HEK293 (cell line): ENCODE measurements around the gene MCOLN1.

Experiments
- CTCF ChIA-PET: fragments of 350-600 bp; formaldehyde crosslinking; extraction: SDS; loops from one replicate; lab custom pipeline; 2021; ENCODE audit warnings: antibody characterized with exemption; lab: Yijun Ruan, JAX
- POLR2A ChIA-PET: fragments of 300-600 bp; formaldehyde crosslinking; extraction: SDS; loops from one replicate; lab custom pipeline; 2020; ENCODE audit warnings: antibody characterized with exemption, inconsistent platforms; lab: Yijun Ruan, JAX
- H3K27ac ChIP-seq: fragments of 200-500 bp; sonication (Bioruptor generic); 2 replicates; pipeline ENCODE4 v1.5.1; 2014; ENCODE audit warnings: low read depth, low read length, control low read depth, inconsistent platforms; ENCODE audit errors: extremely low read depth
- H3K36me3 ChIP-seq, 2 experiments: fragments of 200-500 bp in 1 of 2; sonication (Bioruptor generic) in 1 of 2; 1 replicate in 1 of 2; 2 replicates in 1 of 2; pipeline ENCODE4 v1.5.1; 2014 to 2017; ENCODE audit warnings: inconsistent platforms in 2 of 2, low read length in 2 of 2; ENCODE audit not compliant: control insufficient read depth in 2 of 2, insufficient read depth in 1 of 2
- H3K4me1 ChIP-seq: fragments of 200-500 bp; sonication (Bioruptor generic); 2 replicates; pipeline ENCODE4 v1.5.1; 2014; ENCODE audit warnings: mild to moderate bottlenecking, low read length, inconsistent platforms; ENCODE audit not compliant: control insufficient read depth, insufficient read depth
- H3K4me3 ChIP-seq: 2 replicates; pipeline ENCODE4 v1.5.1; 2011; ENCODE audit warnings: low read depth, mild to moderate bottlenecking, control low read depth, low read length, moderate library complexity
- H3K9me3 ChIP-seq: fragments of 200-500 bp; sonication (Bioruptor generic); 2 replicates; pipeline ENCODE4 v1.5.1; 2014; ENCODE audit warnings: low read depth, low read length, inconsistent platforms; ENCODE audit not compliant: control insufficient read depth, insufficient read depth
- BCL11A ChIP-seq: fragments of 450-650 bp; formaldehyde crosslinking; IDR thresholded peaks from 2 replicates; pipeline ENCODE4 v1.5.1; 2016; ENCODE audit warnings: low read depth, missing biosample characterization, missing genetic modification characterization
- EGR2 ChIP-seq: fragments of 450-650 bp; formaldehyde crosslinking; IDR thresholded peaks from 2 replicates; pipeline ENCODE4 v1.5.1; 2016; ENCODE audit warnings: low read depth, missing biosample characterization, missing genetic modification characterization
- KLF16 ChIP-seq: fragments of 450-650 bp; formaldehyde crosslinking; IDR thresholded peaks from 2 replicates; pipeline ENCODE4 v1.5.1; 2017; ENCODE audit warnings: missing biosample characterization, missing genetic modification characterization
- MZF1 ChIP-seq: fragments of 450-650 bp; formaldehyde crosslinking; IDR thresholded peaks from 2 replicates; pipeline ENCODE4 v1.5.1; 2017; ENCODE audit warnings: missing biosample characterization, missing genetic modification characterization, borderline replicate concordance
- PRDM6 ChIP-seq: fragments of 450-650 bp; formaldehyde crosslinking; IDR thresholded peaks from 2 replicates; pipeline ENCODE4 v1.5.1; 2017; ENCODE audit warnings: missing biosample characterization, missing genetic modification characterization
- SETDB1 ChIP-seq: IDR thresholded peaks from one replicate; pipeline ENCODE4 v1.6.1; 2017; ENCODE audit warnings: mild to moderate bottlenecking, low read length, moderate library complexity, mixed read lengths; ENCODE audit not compliant: insufficient read length
- SP7 ChIP-seq: fragments of 450-650 bp; formaldehyde crosslinking; IDR thresholded peaks from 2 replicates; pipeline ENCODE4 v1.5.1; 2016; ENCODE audit warnings: missing biosample characterization, missing genetic modification characterization
- ZBTB1 ChIP-seq: fragments of 450-650 bp; formaldehyde crosslinking; IDR thresholded peaks from 2 replicates; pipeline ENCODE4 v1.5.1; 2016; ENCODE audit warnings: missing biosample characterization, missing genetic modification characterization
- ZBTB20 ChIP-seq: fragments of 450-650 bp; formaldehyde crosslinking; IDR thresholded peaks from 2 replicates; pipeline ENCODE4 v1.5.1; 2016; ENCODE audit warnings: missing biosample characterization, missing genetic modification characterization
- ZNF146 ChIP-seq: fragments of 450-650 bp; formaldehyde crosslinking; IDR thresholded peaks from 2 replicates; pipeline ENCODE4 v1.5.1; 2016; ENCODE audit warnings: missing biosample characterization, missing genetic modification characterization
- ZNF18 ChIP-seq: fragments of 450-650 bp; formaldehyde crosslinking; IDR thresholded peaks from 2 replicates; pipeline ENCODE4 v1.5.1; 2016; ENCODE audit warnings: missing biosample characterization, missing genetic modification characterization
- ZNF239 ChIP-seq: fragments of 450-650 bp; formaldehyde crosslinking; IDR thresholded peaks from 2 replicates; pipeline ENCODE4 v1.5.1; 2016; ENCODE audit warnings: missing biosample characterization, missing genetic modification characterization
- ZNF292 ChIP-seq: fragments of 450-650 bp; formaldehyde crosslinking; IDR thresholded peaks from 2 replicates; pipeline ENCODE4 v1.5.1; 2016; ENCODE audit warnings: low read depth, missing biosample characterization, missing genetic modification characterization, borderline replicate concordance
- ZNF324 ChIP-seq: fragments of 450-650 bp; formaldehyde crosslinking; IDR thresholded peaks from 2 replicates; pipeline ENCODE4 v1.5.1; 2016; ENCODE audit warnings: missing biosample characterization, missing genetic modification characterization
- ZNF354C ChIP-seq: fragments of 450-650 bp; formaldehyde crosslinking; IDR thresholded peaks from 2 replicates; pipeline ENCODE4 v1.5.1; 2016; ENCODE audit warnings: missing biosample characterization, missing genetic modification characterization, low read depth, borderline replicate concordance
- ZNF473 ChIP-seq: fragments of 450-650 bp; formaldehyde crosslinking; IDR thresholded peaks from 2 replicates; pipeline ENCODE4 v1.5.1; 2017; ENCODE audit warnings: missing biosample characterization, missing genetic modification characterization
- ZNF544 ChIP-seq: fragments of 450-650 bp; formaldehyde crosslinking; IDR thresholded peaks from 2 replicates; pipeline ENCODE4 v1.5.0; 2017; ENCODE audit warnings: missing biosample characterization, missing genetic modification characterization
- ZNF561 ChIP-seq: fragments of 450-650 bp; IDR thresholded peaks from 2 replicates; pipeline ENCODE4 v1.5.1; 2018; ENCODE audit warnings: missing biosample characterization, missing genetic modification characterization, borderline replicate concordance
- ZNF624 ChIP-seq: fragments of 450-650 bp; formaldehyde crosslinking; IDR thresholded peaks from 2 replicates; pipeline ENCODE4 v1.5.1; 2017; ENCODE audit warnings: missing biosample characterization, missing genetic modification characterization
- ZNF626 ChIP-seq: fragments of 450-650 bp; sonication (Bioruptor Pico); formaldehyde crosslinking; IDR thresholded peaks from 2 replicates; pipeline ENCODE4 v1.5.1; 2018; ENCODE audit warnings: missing biosample characterization, missing genetic modification characterization, inconsistent platforms
- ZNF629 ChIP-seq: fragments of 450-650 bp; formaldehyde crosslinking; IDR thresholded peaks from 2 replicates; pipeline ENCODE4 v1.5.1; 2017; ENCODE audit warnings: missing biosample characterization, missing genetic modification characterization
- ZNF777 ChIP-seq: fragments of 450-650 bp; formaldehyde crosslinking; IDR thresholded peaks from 2 replicates; pipeline ENCODE4 v1.5.1; 2017; ENCODE audit warnings: missing biosample characterization, missing genetic modification characterization, borderline replicate concordance
- ZNF785 ChIP-seq: fragments of 450-650 bp; formaldehyde crosslinking; IDR thresholded peaks from 2 replicates; pipeline ENCODE4 v1.5.1; 2016; ENCODE audit warnings: missing biosample characterization, missing genetic modification characterization
- ZNF830 ChIP-seq: fragments of 450-650 bp; IDR thresholded peaks from 2 replicates; pipeline ENCODE4 v1.5.0; 2018; ENCODE audit warnings: missing biosample characterization, missing genetic modification characterization, low read depth, mild to moderate bottlenecking, moderate library complexity
- ZSCAN16 ChIP-seq: fragments of 450-650 bp; formaldehyde crosslinking; IDR thresholded peaks from 2 replicates; pipeline ENCODE4 v1.5.1; 2016; ENCODE audit warnings: missing biosample characterization, missing genetic modification characterization
- TF ChIP-seq, protein P1 (sequence below): fragments of 450-650 bp; formaldehyde crosslinking; IDR thresholded peaks from 2 replicates; pipeline ENCODE4 v1.5.1; 2017; ENCODE audit warnings: missing biosample characterization, missing genetic modification characterization
- TF ChIP-seq, protein P2 (sequence below): fragments of 450-650 bp; formaldehyde crosslinking; IDR thresholded peaks from 2 replicates; pipeline ENCODE4 v1.5.1; 2016; ENCODE audit warnings: missing biosample characterization, missing genetic modification characterization
- TF ChIP-seq, protein P3 (sequence below): fragments of 450-650 bp; formaldehyde crosslinking; IDR thresholded peaks from 2 replicates; pipeline ENCODE4 v1.5.1; 2016; ENCODE audit warnings: missing biosample characterization, missing genetic modification characterization

Gene MCOLN1

DNA sequence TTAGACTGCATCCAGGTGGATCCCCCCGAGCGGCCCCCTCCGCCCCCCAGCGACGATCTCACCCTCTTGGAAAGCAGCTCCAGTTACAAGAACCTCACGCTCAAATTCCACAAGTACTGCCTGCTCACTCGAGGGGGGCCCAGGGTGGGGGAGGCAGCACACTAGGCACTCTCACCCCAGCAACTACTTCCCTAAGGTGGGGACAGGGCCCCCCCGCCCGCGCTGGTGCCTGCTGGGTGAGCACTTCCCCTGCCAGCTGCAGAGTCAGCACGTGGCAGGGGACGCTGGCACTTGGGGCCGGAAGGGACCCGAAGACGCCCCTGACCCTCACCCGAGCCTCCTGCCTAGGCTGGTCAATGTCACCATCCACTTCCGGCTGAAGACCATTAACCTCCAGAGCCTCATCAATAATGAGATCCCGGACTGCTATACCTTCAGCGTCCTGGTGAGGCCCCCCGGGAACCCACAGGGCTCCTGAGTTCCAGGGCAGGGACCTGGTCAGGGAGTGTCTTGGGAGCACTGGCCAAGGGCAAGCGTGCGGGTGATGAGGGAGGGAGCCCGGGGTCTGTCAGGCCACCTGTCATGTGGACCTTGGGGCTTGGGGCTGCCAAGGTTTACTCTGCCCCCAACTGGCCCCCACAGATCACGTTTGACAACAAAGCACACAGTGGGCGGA, 5.2 kb downstream of the MCOLN1 start:
- Histone ChIP-seq H3K27ac (no peak overlapping the region), H3K4me3 (no peak overlapping the region), H3K4me1 (0 out of 2 replicates have a peak, but pooled peaks cover 2% of the 10 kb centered on the region), H3K36me3 (peaks cover 0 to 39% of the 10 kb centered on the region in 2 experiments; a peak in 2 of 3 replicates), H3K9me3 (no peaks in the 10 kb centered on the region)
- CTCF ChIA-PET: interaction anchor here (0.6 kb wide), 1 partner anchor 375 kb away, joined by 3 read pairs; no protein-coding TSS in a partner anchor
- TF ChIP-seq ZSCAN16: no peak
- no peak for TF ChIP-seq ZNF324
- no peak for TF ChIP-seq ZNF544
- no peak for TF ChIP-seq BCL11A (tag by site-specific recombination)
- no peak for TF ChIP-seq ZNF830
- no peak for TF ChIP-seq ZNF561 (tag by site-specific recombination)
- TF ChIP-seq ZNF777 (tag by site-specific recombination): no peak
- no peak for TF ChIP-seq ZNF785 (tag by site-specific recombination)
- TF ChIP-seq ZNF473 (tag by site-specific recombination): no peak
- TF ChIP-seq ZNF629 (tag by site-specific recombination): no peak
- TF ChIP-seq KLF16 (tag by site-specific recombination): no peak
- TF ChIP-seq SETDB1: no peak
- no peak for TF ChIP-seq EGR2 (tag by site-specific recombination)
- TF ChIP-seq SP7 (tag by site-specific recombination): no peak
- TF ChIP-seq MZF1 (tag by site-specific recombination): no peak
- TF ChIP-seq ZNF354C (tag by site-specific recombination): no peak
- no peak for TF ChIP-seq ZNF146 (tag by site-specific recombination)
- POLR2A ChIA-PET: no interaction called here

- ChIA-PET CTCF (no interaction called here), POLR2A (no interaction called here)
- H3K36me3 ChIP-seq: peaks cover 0 to 43% of the 10 kb centered on the region in 2 experiments; a peak in 2 of 3 replicates
- TF ChIP-seq ZNF292 (tag by site-specific recombination) (no peak), ZNF777 (tag by site-specific recombination) (no peak), ZNF626 (tag by site-specific recombination) (no peak), ZBTB1 (tag by site-specific recombination) (no peak), ZNF239 (tag by site-specific recombination) (no peak), ZNF624 (tag by site-specific recombination) (no peak), PRDM6 (tag by site-specific recombination) (no peak), ZNF18 (tag by site-specific recombination) (no peak), ZBTB20 (no peak)
- TF ChIP-seq, protein P1, sequence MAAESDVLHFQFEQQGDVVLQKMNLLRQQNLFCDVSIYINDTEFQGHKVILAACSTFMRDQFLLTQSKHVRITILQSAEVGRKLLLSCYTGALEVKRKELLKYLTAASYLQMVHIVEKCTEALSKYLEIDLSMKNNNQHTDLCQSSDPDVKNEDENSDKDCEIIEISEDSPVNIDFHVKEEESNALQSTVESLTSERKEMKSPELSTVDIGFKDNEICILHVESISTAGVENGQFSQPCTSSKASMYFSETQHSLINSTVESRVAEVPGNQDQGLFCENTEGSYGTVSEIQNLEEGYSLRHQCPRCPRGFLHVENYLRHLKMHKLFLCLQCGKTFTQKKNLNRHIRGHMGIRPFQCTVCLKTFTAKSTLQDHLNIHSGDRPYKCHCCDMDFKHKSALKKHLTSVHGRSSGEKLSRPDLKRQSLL (tag by site-specific recombination): no peak
- TF ChIP-seq, protein P2, sequence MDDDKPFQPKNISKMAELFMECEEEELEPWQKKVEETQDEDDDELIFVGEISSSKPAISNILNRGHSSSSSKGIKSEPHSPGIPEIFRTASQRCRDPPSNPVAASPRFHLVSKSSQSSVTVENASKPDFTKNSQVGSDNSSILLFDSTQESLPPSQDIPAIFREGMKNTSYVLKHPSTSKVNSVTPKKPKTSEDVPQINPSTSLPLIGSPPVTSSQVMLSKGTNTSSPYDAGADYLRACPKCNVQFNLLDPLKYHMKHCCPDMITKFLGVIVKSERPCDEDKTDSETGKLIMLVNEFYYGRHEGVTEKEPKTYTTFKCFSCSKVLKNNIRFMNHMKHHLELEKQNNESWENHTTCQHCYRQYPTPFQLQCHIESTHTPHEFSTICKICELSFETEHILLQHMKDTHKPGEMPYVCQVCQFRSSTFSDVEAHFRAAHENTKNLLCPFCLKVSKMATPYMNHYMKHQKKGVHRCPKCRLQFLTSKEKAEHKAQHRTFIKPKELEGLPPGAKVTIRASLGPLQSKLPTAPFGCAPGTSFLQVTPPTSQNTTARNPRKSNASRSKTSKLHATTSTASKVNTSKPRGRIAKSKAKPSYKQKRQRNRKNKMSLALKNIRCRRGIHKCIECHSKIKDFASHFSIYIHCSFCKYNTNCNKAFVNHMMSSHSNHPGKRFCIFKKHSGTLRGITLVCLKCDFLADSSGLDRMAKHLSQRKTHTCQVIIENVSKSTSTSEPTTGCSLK (tag by site-specific recombination): no peak
- TF ChIP-seq, protein P3, sequence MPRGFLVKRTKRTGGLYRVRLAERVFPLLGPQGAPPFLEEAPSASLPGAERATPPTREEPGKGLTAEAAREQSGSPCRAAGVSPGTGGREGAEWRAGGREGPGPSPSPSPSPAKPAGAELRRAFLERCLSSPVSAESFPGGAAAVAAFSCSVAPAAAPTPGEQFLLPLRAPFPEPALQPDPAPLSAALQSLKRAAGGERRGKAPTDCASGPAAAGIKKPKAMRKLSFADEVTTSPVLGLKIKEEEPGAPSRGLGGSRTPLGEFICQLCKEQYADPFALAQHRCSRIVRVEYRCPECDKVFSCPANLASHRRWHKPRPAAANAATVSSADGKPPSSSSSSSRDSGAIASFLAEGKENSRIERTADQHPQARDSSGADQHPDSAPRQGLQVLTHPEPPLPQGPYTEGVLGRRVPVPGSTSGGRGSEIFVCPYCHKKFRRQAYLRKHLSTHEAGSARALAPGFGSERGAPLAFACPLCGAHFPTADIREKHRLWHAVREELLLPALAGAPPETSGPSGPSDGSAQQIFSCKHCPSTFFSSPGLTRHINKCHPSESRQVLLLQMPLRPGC (tag by site-specific recombination): no peak
These were observed 5.7 kb downstream of the MCOLN1 start for GRCh38 chr19:7528192-7528519.

More at GRCh38 chr19:7528192-7528519, 5.7 kb downstream of the MCOLN1 start:
- Histone ChIP-seq H3K27ac (no peak overlapping the region), H3K4me1 (0 out of 2 replicates have a peak, but pooled peaks cover under 1% of the 10 kb centered on the region), H3K4me3 (no peak overlapping the region), H3K9me3 (no peaks in the 10 kb centered on the region)
